Cortex of kidney (tissue), 1 donor: Measurements from ENCODE around the gene CCDC78.
"Not testable (repeated sequence)": the region's sequence is repeated elsewhere in the genome, so short reads cannot be mapped to it uniquely, and the experiment has no call there.

Source experiments
- DNase-seq: peaks from one replicate; lab custom pipeline; 2025; lab: John Stamatoyannopoulos, UW

Gene CCDC78

DNA sequence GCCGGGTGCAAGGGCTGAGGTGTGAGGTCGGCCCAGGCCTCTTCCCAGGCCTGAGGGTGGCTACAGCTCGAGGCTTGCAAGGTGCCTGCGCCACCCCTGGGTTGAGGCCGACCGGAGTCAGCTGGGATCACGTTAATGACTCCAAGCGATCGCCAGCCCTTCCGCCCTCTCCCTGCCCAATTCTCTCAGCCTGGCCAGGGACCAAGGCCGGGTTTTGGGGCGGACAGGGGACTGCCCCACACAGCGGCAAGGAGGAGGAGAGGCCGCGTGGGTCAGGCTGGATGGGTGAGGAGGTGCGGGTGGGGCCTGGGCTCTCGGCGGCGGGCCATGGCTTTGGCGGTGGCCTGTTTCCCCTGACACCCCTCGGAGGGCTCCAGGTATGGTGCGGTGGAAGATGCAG, 32.9 kb downstream of the CCDC78 start:
- no peak for DNase-seq

DNA sequence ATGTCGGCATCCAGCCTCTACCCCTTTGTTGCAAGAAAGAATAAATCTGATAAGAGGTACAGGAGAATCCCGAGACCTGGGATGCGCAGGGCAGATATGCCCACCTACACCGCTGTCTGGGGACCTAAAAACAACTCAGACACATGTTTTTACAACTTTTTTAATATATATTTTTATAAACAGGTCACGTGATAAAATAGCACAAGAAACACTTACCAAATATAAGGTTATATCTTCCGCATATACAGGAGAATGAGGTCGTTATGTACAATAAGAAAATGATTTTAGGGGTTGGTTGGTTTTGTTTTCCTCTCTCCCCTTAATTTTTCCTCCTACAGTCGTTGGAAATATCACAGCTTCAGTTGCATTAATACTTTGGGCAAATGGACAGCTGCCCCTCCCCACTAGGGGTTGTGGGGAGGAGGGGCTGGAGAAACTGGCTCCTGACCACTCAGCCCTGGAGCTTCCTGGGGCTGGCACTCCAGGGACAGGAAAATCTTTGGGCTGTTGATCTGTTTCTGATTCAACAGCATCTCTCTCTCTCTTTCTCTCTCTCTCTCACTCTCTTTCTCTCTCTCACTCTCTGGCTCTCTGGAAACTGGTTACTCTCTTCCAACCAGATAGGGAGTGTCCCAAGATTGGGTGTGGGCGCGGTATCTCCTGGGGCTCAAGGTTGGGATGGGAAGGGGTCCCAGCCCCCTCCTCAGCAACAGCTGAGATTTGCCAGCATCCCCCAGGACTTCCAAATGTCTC, 33.7 kb downstream of the CCDC78 start:
- no peak for DNase-seq

DNA sequence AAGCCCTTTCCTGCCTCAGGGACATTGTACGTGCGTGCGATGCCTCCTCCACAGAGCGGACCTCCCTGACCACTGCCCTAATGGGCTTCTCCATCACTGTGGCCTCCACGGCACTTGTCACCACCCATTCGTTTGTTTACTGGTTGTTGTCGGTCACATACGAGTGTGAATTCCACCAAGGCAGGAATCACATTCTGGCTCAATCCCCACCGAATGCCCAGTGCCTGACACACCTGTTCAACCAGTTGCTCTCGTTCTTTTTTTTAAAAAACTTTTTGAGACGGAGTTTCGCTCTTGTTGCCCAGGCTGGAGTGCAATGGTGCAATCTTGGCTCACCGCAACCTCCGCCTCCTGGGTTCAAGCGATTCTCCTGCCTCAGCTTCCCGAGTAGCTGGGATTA, 35.0 kb downstream of the CCDC78 start:
- not testable (repeated sequence) for DNase-seq

DNA sequence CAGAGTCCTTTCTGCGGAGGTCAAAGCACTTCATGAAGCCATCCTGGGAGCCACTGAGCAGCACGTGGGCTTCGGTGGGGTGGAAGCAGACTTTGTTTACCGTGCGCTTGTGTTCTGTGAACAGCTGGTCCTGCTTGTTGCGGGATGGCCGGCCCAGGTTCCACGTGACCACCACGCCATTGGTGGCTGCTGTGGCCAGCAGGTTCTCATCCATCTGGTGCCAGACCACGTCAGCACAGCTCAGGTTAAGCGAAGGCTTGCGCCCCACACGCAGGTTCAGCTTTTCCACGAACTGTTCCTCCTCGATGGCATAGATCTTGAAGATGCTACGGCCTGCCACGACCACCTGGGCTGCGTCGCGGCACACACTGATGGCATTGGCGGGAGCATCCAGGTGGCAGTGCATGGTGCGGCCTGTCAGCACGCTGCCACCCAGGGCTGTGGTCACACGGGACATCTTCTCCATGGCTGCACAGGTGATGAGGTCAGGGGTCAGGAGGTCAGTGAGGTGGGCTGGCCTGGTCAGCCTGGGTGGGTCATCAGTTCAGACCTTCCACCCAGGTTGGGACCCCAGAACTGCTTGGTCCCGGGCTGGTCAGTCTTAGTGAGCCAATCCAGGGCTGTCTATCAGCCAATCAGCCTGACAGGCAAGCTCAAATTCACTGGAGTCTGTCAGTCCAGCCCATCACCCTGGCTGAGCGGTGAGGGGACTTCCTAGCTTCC, 36.9 kb downstream of the CCDC78 start:
- no peak for DNase-seq

DNA sequence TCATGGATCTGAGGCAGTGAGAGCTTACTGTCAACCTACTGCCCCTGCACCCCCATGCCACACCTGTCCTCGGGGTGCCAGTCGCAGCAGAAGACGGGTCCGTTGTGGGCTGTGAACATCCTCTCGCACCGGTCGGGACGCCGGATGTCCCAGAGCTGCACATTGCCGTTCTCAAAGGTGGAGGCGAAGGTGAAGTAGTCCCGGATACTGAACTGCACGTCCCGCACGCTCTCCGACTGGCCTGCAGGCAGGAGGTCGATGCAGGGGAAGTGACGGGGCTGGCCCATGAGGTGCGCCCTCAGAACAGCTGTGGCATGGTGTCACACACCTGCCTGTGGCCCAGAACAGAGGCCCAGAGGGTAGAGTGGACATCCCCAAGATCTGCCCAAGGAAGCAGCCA, 38.7 kb downstream of the CCDC78 start:
- no peak for DNase-seq

DNA sequence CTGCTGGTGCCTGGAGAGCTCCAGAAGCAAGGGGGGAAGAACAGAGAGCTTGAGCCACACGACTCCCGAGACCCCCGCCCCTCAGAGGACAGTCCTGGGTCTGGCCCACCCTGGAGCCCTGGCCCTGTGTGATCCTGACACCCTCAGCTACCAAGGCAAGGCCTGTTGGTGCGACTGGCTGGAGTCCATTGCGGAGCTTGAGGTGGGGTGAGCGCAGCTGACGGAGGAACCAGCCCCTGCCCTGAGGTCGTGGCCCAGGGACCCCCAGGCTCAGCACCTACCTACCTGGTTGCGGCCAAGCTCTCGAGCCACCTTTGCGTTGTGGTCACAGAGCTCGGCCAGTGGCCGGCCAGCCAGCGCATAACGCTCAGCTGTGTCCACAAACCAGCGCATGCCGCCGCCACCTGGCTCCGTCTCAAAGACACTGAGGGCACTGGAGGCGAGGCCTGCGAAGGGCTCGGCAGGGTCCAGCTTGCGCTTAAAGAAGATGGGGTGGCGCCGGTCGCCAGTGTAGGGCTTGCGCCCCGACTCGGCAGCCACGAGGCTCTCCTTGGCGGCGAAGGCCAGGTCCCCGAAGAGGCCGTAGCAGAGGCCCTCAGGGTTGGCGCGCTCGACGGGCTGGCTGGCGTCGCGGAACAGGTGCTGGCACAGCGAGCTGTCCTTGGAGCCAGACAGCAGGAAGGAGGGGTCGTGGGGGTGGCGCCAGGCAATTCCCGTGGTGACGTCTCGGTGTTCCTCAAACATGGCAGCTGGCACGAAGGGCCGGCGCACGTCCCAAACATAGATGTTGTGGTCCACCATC, 39.6 kb downstream of the CCDC78 start:
- no peak for DNase-seq

DNA sequence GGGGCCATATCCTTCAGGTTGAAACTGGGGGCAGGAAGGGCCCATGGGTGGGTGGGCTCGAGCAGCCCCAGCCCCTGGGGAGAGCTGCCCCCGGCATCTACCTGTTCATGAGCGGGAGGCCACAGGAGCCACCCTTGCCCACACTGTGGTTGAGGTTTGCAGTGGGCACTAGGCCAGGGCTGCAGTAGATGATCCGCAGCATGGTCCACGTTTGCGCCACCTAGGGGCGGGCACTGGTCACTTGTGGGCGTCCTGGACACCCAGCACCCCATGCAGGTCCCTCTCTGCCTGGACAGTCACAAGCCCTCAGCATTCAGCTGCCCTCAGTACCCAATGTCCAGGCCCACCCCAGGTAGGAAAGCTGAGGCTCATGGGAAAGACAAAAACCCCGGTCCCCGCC, 40.3 kb downstream of the CCDC78 start:
- DNase-seq, result no peak

DNA sequence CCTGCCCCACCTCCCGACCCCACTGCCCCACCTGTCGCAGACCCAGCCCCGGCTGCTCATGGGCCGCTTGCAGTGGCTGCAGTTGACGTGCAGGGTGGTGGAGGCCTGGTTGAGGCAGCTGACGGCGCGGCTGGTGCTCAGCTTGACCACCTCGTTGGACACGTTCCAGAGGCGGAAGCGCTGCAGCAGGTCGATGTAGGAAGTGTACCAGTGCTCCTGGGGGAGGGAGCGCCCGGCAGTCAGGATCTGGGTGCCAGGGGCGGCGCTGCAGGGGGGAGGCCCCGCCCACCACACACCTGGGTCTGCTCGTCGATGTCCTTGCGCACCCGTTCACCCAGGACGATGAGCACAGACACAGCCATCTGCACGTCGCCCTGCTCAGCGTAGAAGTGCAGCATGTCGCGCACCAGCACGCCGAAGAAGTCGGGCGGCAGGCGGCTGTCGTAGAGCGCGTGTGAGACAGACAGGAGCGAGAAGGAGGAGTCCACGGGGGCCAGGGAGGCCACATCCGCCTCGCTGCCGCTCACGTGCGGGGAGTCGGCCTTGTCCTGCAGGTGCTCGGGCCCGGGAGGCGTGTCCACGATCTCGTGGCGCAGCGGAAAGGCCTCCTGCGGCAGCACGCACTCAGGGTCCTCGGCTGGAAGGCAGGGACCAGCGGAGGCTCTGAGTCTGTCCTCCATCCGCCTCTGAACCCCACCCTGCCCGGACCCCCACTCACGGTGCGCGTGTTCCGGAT, 41.1 kb downstream of the CCDC78 start:
- DNase-seq, result no peak

DNA sequence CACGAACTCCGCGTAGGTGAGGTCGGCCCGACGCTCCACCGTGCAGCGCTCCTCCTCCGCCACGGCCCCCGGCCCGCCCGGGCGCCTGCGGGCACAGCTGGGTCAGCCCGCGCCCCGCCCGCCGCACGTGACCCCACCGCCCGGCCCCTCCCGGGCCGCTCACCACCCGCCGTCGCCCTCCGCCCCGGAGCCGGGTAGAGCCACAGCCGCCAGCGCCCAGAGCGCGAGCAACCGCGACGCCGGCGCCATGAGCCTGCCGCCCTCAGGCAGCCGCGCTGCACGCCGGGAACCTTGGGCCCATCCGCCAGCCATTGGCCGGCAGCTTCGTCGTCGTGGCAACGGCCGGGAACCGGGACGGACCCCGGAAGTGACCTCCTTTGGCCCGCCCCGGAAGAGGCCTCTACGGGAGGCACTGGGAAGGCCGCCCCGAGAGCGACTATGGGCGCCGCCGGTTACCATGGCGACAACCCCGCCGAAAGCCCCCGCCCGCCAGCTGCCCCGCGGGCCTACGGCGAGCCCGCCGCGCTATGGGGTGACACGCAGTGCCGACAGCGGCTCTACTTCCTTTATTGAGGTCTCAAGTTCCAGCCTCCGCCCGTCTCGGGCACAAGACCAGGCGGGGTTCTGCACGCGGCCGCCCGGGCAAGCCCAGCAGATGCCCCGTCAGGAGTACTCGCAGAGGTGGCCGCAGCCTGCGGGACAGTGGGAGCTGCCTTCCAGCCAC, 42.0 kb downstream of the CCDC78 start, which contains the start of gene JMJD8:
TSS of gene JMJD8 (minus strand) at position 264 of the 724 bp plus-strand sequence. CDS start at position 249, 15 bp downstream.
- DNase-seq, result no peak

DNA sequence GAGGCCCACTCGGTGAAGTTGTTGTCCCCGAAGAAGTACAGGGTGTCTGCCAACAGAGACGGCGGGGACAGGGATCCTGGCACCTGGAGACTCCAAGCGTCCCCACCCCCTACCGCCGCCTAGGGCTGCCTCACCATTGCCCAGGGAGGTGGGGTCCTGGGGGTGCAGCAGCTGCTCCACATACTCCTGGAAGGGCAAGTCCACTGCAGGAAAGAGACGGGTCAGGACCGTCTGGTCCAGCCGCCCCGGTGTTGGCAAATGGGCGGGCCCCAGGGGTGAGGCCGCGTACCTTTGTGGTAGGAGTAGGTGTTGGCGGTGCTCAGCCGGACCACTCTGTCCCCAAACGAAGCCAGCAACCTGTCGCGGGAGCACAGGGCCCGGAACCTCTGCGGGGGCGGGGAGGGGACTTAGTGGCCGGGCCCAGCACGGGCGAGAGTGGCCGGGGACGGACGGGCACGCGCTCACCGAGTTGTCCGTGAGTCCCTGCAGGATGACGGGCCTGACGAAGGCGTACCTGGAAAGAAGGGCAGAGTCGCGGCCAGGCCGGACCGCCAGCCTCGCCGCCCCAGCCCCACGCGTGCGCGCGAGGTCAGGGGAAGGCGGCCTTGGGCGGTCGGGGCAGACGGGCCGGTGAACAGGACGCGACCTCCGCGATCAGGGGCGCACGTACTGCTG, 42.7 kb downstream of the CCDC78 start:
- DNase-seq, result no peak

DNA sequence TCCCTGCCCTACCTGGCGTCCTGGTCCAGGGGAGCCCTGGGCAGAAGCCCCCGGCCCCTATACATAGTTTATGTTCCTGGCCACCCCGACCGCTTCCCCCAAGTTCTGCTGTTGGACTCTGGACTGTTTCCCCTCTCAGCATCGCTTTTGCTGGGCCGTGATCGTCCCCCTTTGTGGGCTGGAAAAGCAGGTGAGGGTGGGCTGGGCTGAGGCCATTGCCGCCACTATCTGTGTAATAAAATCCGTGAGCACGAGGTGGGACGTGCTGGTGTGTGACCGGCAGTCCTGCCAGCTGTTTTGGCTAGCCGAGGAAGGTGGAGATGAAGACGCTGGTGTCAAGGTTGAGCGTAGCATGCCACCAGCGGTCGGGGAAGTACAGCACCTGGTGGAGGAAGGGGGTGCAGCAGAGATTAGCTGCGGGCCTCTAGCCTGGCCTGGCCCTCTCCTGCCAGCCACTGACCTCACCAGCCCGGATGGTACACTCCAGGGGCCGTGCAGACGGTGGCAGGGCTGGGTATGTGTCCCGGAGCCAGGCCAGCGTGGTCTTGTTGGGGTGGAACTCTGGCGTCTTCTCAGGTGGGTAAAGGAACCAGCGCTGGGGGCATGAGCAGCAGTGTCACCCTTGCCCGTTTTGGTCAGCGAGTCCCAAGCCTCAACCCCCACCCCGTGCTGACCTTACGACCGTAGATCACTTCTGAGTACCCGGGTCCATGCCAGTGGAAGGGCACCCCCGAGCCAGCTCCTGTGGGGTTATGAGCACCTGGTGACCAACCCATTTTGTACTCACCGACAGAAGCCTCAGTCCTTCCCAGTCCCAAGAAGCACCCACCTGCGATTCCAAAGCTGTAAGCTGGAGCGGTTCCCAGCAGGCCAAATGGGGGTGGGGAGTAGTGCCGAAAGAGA, 43.5 kb downstream of the CCDC78 start:
- DNase-seq, result no peak

DNA sequence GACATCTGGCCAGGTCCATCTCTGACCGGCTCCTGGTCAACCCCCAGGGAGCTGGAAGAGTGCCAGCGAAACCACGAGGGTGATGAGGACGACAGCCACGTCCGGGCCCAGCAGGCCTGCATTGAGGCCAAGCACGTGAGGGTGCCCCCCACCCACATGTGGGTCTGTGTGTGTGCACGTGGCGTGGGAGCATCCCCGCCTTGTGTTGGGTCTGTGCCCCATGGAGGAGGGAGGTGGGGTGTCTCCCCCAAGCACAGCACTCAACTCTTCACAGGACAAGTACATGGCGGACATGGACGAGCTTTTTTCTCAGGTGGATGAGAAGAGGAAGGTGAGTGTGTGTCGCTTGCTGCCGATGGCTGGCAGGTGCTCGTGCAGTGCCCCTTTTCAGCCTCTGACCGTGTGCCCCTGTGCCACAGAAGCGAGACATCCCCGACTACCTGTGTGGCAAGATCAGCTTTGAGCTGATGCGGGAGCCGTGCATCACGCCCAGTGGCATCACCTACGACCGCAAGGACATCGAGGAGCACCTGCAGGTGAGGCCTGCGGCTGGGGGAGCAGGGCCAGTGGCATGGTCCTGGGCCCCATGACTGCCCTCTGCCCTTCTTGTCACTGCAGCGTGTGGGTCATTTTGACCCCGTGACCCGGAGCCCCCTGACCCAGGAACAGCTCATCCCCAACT, 44.4 kb downstream of the CCDC78 start:
- DNase-seq, result no peak

DNA sequence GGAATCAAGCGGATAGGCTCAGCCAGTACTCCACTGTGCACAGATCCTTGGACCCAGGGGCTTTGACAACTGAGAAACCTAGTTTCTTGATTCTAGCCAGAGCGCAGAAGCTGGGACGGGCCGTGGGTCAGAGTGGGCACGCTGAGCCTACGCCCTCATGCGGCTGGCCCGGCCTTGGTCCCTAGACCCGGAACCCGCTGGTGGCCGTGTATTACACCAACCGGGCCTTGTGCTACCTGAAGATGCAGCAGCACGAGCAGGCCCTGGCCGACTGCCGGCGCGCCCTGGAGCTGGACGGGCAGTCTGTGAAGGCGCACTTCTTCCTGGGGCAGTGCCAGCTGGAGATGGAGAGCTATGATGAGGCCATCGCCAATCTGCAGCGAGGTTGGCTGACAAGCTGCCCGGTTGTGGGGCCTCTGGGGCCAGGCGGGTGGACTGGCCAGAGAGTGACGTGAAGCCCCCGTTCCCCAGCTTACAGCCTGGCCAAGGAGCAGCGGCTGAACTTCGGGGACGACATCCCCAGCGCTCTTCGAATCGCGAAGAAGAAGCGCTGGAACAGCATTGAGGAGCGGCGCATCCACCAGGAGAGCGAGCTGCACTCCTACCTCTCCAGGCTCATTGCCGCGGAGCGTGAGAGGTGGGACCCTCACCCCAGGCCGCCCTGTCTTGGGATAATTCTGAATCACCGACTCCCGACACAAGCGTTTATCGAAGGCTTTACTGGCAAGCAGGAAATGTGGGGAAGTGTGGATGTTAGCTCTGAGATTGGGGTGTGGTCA, 45.1 kb downstream of the CCDC78 start:
- DNase-seq, result no peak

DNA sequence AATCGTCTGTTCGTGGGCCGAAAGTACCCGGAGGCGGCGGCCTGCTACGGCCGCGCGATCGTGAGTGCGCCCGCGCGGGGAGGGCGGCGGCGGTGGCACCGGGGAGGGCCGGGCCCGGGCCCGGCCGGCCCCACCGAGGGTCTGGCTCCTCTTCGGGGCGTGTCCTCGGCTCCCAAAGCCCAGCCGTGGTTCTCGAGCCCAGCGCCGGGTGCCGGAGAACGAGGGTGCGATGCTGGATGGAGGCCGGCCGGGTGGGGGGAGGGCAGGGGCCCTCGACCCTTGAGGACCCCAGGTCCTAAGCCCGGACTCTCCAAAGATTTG, 45.7 kb downstream of the CCDC78 start:
- DNase-seq, result no peak

DNA sequence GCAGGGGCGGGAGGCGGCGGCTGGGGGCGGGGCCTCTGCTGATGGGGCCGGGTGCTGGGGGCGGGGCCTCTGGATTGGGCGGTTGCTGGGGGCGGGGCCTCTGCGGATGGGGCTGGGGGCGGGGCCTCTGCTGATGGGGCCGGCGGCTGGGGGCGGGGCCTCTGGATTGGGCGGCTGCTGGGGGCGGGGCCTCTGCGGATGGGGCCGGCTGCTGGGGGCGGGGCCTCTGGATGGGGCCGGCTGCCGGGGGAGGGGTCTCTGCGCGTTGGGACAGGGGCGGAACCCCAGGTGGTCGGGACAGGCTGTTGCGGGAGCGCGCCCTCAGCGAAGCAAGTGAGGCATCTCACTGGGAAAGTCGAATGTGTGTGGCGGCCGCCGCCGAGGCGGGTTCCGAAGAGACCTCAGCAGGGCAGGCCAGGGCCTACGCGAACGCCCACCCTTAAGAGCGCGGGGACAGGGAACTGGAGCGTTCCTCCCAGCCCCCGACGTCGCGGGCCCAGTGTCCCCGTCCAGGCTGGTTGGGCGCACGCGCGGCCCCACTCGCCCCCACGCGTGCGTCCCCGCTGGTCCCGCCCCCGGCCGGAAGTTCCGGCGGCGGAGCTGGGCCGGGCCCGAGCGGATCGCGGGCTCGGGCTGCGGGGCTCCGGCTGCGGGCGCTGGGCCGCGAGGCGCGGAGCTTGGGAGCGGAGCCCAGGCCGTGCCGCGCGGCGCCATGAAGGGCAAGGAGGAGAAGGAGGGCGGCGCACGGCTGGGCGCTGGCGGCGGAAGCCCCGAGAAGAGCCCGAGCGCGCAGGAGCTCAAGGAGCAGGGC, 46.2 kb downstream of the CCDC78 start, which contains the start of gene STUB1:
TSS of gene STUB1 (plus strand) at position 597 of the 811 bp plus-strand sequence. CDS start at position 713, 116 bp downstream.
- DNase-seq, result no peak

DNA sequence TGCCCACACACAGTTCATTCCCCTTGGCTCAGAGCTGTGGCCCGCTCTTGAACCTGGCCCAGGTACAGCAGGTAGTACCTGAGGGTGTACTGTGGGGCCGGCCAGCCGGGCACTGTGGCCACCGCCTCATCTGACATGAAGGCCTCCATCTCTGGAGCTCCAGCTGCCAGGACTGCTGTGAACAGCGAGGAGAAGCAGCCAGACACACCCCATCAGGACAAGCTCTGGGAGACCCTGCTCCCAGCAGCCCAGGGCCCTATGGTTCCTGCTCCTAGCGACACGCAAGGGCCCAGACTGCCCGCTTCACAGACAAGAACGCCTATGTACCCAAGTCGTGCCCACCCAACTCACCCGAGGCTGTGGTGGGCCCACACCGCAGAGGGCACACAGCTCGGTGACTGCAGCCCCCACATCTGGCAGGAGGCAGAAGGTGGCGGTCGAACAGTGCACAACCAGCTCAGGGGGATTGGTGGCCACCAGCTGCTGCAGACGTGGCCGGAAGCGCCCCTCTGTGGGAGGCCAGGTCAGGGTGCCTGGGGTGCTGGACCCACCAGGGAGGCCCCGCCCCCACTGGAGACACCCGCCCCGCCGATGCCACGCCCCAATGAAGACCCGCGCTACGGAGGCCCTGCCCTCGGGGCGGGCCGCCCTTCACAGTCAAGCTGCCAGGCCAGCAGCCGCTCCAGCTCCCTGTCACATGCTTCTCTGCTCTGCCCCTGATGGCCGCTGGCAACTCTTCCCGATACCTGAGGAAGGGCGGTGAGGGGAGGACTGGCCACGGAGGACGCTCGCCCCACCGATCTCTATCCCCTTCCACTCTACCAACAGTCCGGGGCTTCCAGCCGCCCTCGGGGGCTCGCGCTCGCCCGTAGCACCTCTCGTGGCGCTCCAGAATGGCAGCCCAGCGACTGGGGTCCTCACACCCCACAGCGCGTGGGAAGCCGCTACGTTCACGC, 47.1 kb downstream of the CCDC78 start:
- DNase-seq, result no peak
